ENCODE data around the gene SFXN4. TPM values are rescaled to one million over a fixed set of nuclear protein-coding genes. Genes with fewer than 3 reads are reported as not detected.
A peak's percentile ranks its signal among the peaks of the same experiment; 100 is the strongest.

The SFXN4 gene
- total and polyA plus RNA-seq, 2 experiments from 2014 or later: 18.6 to 22.3 TPM

DNA sequence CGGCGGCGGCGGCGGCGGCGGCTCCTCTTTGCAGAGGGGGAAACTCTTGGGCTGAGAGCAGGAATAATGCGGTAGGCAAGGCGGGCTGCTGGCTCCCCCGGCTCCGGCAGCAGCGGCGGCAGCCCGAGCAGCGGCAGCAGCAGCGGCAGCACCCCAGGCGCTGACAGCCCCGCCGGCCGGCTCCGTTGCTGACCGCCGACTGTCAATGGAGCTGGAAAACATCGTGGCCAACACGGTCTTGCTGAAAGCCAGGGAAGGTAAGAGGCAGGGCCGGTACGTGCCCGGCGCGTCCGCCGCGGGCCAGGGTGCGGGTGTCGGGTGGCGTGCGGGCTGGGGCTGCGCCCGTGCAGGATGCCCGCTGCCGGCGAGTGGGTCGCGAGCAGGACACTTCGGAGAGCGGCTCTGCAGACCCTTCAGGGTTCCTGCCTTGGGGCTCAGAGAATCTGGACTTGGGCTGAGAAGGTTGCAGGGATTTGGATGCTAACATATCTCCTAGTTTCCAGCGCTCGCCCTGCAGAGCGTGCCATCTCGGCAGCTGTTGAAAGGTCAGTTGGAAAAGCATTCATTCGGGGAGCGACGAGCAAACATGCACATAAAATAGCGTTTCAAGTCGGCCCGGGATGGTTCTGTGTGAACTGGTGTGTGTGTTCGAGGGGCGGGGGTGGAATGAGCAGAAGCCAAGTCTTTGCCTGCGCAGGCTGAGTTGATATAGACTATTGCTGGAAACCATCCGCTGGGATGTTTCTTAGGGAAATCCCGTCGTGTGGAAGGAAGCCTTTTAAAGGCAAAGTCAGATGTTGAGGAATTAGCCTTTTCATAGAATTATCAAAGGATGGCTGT, 42.4 kb upstream of the SFXN4 start:
- Histone ChIP-seq H3K36me3 (ENCODE audit: insufficient read depth) (no peaks in the 10 kb centered on the region), H3K9me2 (ENCODE audit: insufficient read depth) (no peaks in the 10 kb centered on the region), H3K79me2 (replicated peaks; ENCODE audit: insufficient read depth) (no peaks in the 10 kb centered on the region), H3K27me3 (ENCODE audit: insufficient read depth) (peaks cover 18% of the 10 kb centered on the region), H2AFZ (peak overlapping the region; percentile 97), H3F3A (replicated peaks; ENCODE audit: low read depth) (peaks cover 10% of the 10 kb centered on the region; the same call in 1 of the 2 replicates), H3K27ac (ENCODE audit: low read depth) (no peak overlapping the region), H3K4me3 (peak overlapping the region; percentile 86), H4K20me1 (replicated peaks; ENCODE audit: insufficient read depth) (no peaks in the 10 kb centered on the region; the same call in 1 of the 2 replicates), H3K4me2 (peak overlapping the region; percentile 98), H3K4me1 (ENCODE audit: insufficient read depth) (peaks cover 42% of the 10 kb centered on the region)
- peaks cover 24% of the 10 kb centered on the region for H3K27me3 Mint-ChIP-seq (ENCODE audit: insufficient read depth, low read depth, poor library complexity)
- H3K4me1 Mint-ChIP-seq: peaks cover 47% of the 10 kb centered on the region
- peak overlapping the region; percentile 79 for H3K4me3 Mint-ChIP-seq
- peak; percentile 54 for DNase-seq (ENCODE audit: low spot score)
- TF ChIP-seq STAT1 (IDR thresholded peaks at IDR 0.05; ENCODE audit: unreplicated experiment) (no peak), ZNF114 (CRISPR knock-in tag; IDR thresholded peaks at IDR 0.05) (no peak), EZH2 (IDR thresholded peaks at IDR 0.05; ENCODE audit: low read depth, unreplicated experiment) (peak; percentile 25), CREB1 (CRISPR knock-in tag; IDR thresholded peaks at IDR 0.05; ENCODE audit: low read depth) (no peak), EZH2phosphoT487 (IDR thresholded peaks at IDR 0.05; ENCODE audit: unreplicated experiment) (no peak)
- peak; percentile 41 for ATAC-seq
- no peaks in the 10 kb centered on the region for H3K9me3 Mint-ChIP-seq
- no peak overlapping the region for H3K27ac Mint-ChIP-seq
- H3K36me3 Mint-ChIP-seq (ENCODE audit: low read depth): no peaks in the 10 kb centered on the region

DNA sequence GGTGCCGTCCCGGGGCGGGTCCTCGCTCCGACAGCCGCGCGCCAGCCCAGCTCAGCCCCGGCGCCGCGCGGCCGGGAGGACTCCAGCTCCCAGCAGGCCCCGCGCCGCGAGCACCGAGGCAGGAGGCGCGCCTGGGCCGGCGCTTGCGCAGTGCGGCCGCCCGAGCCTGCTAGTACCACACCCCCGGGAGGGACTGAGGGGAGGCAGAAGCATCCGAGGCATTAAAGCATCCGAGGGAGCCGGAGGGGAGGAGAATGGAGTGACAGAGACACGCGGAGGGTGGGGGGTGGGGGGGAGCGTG, 41.8 kb upstream of the SFXN4 start, which contains the start of gene GRK5:
TSS of gene GRK5 (plus strand) at position 206 of the 301 bp plus-strand sequence. CDS start 347 bp downstream, outside the sequence.
- DNase-seq (ENCODE audit: low spot score) (peak; percentile 94), ATAC-seq (peak; percentile 83)
- Histone ChIP-seq H3K79me2 (replicated peaks; ENCODE audit: insufficient read depth) (no peaks in the 10 kb centered on the region), H4K20me1 (replicated peaks; ENCODE audit: insufficient read depth) (no peaks in the 10 kb centered on the region; the same call in 1 of the 2 replicates), H3K4me3 (peak within 1 kb of the TSS; percentile 86), H2AFZ (peak within 1 kb of the TSS; percentile 97), H3K27ac (ENCODE audit: low read depth) (no peak within 1 kb of the TSS), H3K4me2 (peak within 1 kb of the TSS; percentile 98), H3K36me3 (ENCODE audit: insufficient read depth) (no peaks in the 10 kb centered on the region), H3F3A (replicated peaks; ENCODE audit: low read depth) (peaks cover 10% of the 10 kb centered on the region; the same call in 1 of the 2 replicates), H3K27me3 (ENCODE audit: insufficient read depth) (peaks cover 18% of the 10 kb centered on the region), H3K4me1 (ENCODE audit: insufficient read depth) (peaks cover 37% of the 10 kb centered on the region), H3K9me2 (ENCODE audit: insufficient read depth) (no peaks in the 10 kb centered on the region)
- Mint-ChIP-seq H3K36me3 (ENCODE audit: low read depth) (no peaks in the 10 kb centered on the region), H3K9me3 (no peaks in the 10 kb centered on the region), H3K4me3 (peak within 1 kb of the TSS; percentile 79), H3K27me3 (ENCODE audit: insufficient read depth, low read depth, poor library complexity) (peaks cover 20% of the 10 kb centered on the region), H3K27ac (no peak within 1 kb of the TSS), H3K4me1 (peaks cover 43% of the 10 kb centered on the region)
- TF ChIP-seq EZH2 (IDR thresholded peaks at IDR 0.05; ENCODE audit: low read depth, unreplicated experiment) (no peak), CREB1 (CRISPR knock-in tag; IDR thresholded peaks at IDR 0.05; ENCODE audit: low read depth) (no peak), POLR2AphosphoS5 (IDR thresholded peaks at IDR 0.05; ENCODE audit: low read depth) (peak; percentile 74)
- TF ChIP-seq, protein P1, sequence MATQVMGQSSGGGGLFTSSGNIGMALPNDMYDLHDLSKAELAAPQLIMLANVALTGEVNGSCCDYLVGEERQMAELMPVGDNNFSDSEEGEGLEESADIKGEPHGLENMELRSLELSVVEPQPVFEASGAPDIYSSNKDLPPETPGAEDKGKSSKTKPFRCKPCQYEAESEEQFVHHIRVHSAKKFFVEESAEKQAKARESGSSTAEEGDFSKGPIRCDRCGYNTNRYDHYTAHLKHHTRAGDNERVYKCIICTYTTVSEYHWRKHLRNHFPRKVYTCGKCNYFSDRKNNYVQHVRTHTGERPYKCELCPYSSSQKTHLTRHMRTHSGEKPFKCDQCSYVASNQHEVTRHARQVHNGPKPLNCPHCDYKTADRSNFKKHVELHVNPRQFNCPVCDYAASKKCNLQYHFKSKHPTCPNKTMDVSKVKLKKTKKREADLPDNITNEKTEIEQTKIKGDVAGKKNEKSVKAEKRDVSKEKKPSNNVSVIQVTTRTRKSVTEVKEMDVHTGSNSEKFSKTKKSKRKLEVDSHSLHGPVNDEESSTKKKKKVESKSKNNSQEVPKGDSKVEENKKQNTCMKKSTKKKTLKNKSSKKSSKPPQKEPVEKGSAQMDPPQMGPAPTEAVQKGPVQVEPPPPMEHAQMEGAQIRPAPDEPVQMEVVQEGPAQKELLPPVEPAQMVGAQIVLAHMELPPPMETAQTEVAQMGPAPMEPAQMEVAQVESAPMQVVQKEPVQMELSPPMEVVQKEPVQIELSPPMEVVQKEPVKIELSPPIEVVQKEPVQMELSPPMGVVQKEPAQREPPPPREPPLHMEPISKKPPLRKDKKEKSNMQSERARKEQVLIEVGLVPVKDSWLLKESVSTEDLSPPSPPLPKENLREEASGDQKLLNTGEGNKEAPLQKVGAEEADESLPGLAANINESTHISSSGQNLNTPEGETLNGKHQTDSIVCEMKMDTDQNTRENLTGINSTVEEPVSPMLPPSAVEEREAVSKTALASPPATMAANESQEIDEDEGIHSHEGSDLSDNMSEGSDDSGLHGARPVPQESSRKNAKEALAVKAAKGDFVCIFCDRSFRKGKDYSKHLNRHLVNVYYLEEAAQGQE (IDR thresholded peaks at IDR 0.05; ENCODE audit: unreplicated experiment): no peak
